Psoas muscle (tissue), 8 donors: ENCODE results near the gene ABHD12. TPM values are rescaled to one million over a fixed set of nuclear protein-coding genes. Genes with fewer than 3 reads are reported as not detected.

ENCODE experiments used
- ATAC-seq, 4 donors: fragments of 200-7000 bp; cut with Tn5 transposase; one replicate each; pipeline ENCODE4 v1.9.1; 2020; ENCODE audit warnings: moderate library complexity in 3 of 4, mild to moderate bottlenecking in 2 of 4
- DNase-seq, 2 donors: peaks; one replicate each; pipeline ENCODE4 v3.0.0-alpha.2; 2020
- H3K27ac ChIP-seq: fragments of 200-600 bp; one replicate; pipeline ENCODE4 v1.8.0; 2022
- H3K27me3 ChIP-seq, 3 donors: fragments of 200-600 bp in 1 of 3; one replicate each; pipeline versions ENCODE4 v1.6.1 to v1.8.0; 2013 to 2022; ENCODE audit warnings: low read length in 2 of 3, mild to moderate bottlenecking in 2 of 3, moderate library complexity in 1 of 3; ENCODE audit not compliant: insufficient read depth in 3 of 3
- H3K36me3 ChIP-seq, 2 donors: fragments of 200-600 bp in 1 of 2; one replicate each; pipeline versions ENCODE4 v1.6.1 to v1.8.0; 2013 to 2022; ENCODE audit warnings: low read depth in 1 of 2, mild to moderate bottlenecking in 1 of 2, moderate library complexity in 1 of 2; ENCODE audit not compliant: insufficient read depth in 1 of 2
- H3K4me1 ChIP-seq: fragments of 200-600 bp; one replicate; pipeline ENCODE4 v1.8.0; 2022
- H3K4me3 ChIP-seq: fragments of 200-600 bp; one replicate; pipeline ENCODE4 v1.8.0; 2022; ENCODE audit warnings: mild to moderate bottlenecking
- H3K9me3 ChIP-seq: fragments of 200-600 bp; one replicate; pipeline ENCODE4 v1.8.0; 2022
- CTCF ChIP-seq: fragments of 200-600 bp; IDR thresholded peaks from one replicate; pipeline ENCODE4 v1.8.0; 2022; ENCODE audit warnings: antibody characterized with exemption
- WGBS, 3 donors: extraction: QIAGEN DNeasy Blood & Tissue Kit; methylation state at CpG; one replicate each; pipeline versions ENCODE4 v1.1.6 to v1.1.7; 2013; 5-methylcytosine and 5-hydroxymethylcytosine counted together
- intact Hi-C, 2 donors: fragments of 100-400 bp; cut with DNase I; formaldehyde crosslinking; loops; one replicate each; pipeline versions ENCODE4 v1.11.0 to v1.14.2; 2022
- polyA plus RNA-seq, 3 donors: library from polyadenylated mRNA; stranded (reverse); fragments of 200-250 nt; gene quantifications; one replicate each; pipeline ENCODE4 v1.2.3, GENCODE V29; 2013
- total RNA-seq, 4 donors: library from RNA; stranded (reverse); fragmentation: NEBNext Ultra II Directional in 2 of 4; extraction: Animal tissue kit (Norgen Biotek cat#: 25700) in 2 of 4; gene quantifications; one replicate each; pipeline versions ENCODE4 v1.2.1 to v1.2.4, GENCODE V29; 2021 to 2023
- donor health status: healthy with polysubstance abuse.
- donor health status: DM: no; HTN: no; CAD: no; lungs with moderate emphysema.
- donor health status: Bipolar disorder and iron deficiency.
- donor health status: healthy.
- donor health status: DM: yes; HTN: yes; CAD: no.
- donor health status: DM: no; HTN: no; CAD: no.
- donor health status: DM: no; HTN: no; CAD: no.
- donor health status: DM: yes; HTN: yes; CAD: no.

ABHD12 gene
- total and polyA plus RNA-seq, 7 donors = 7.9 to 15.5 (median 9.6) TPM

- Histone ChIP-seq H3K4me1 (peaks cover 22% of the 10 kb centered on the region), H3K27me3 (no peaks in the 10 kb centered on the region), H3K4me3 (no peak overlapping the region), H3K27ac (no peak overlapping the region), H3K9me3 (no peaks in the 10 kb centered on the region), H3K36me3 (peaks cover 0 to 22% of the 10 kb centered on the region in 2 donors)
- DNase-seq (no peak), ATAC-seq (no peak)
- intact Hi-C loops = no loop called here
- TF ChIP-seq CTCF = no peak
- WGBS, 3 donors = 94 to 96% (median 96%) methylated on average over 13 of the region's 13 CpGs
These were observed 82.5 kb downstream of the ABHD12 start for GRCh38 chr20:25308083-25308491.

GRCh38 chr20:25306991-25307903 is 83.4 kb downstream of the ABHD12 start:
- Histone ChIP-seq H3K9me3 (no peaks in the 10 kb centered on the region), H3K36me3 (peaks cover 0 to 24% of the 10 kb centered on the region in 2 donors), H3K4me3 (no peak overlapping the region), H3K4me1 (peaks cover 22% of the 10 kb centered on the region), H3K27me3 (no peaks in the 10 kb centered on the region), H3K27ac (no peak overlapping the region)
- no peak for TF ChIP-seq CTCF
- WGBS, 3 donors = 89 to 96% (median 94%) methylated on average over 10 of the region's 10 CpGs
- intact Hi-C loops = no loop called here
- DNase-seq (no peak), ATAC-seq (no peak)

DNA sequence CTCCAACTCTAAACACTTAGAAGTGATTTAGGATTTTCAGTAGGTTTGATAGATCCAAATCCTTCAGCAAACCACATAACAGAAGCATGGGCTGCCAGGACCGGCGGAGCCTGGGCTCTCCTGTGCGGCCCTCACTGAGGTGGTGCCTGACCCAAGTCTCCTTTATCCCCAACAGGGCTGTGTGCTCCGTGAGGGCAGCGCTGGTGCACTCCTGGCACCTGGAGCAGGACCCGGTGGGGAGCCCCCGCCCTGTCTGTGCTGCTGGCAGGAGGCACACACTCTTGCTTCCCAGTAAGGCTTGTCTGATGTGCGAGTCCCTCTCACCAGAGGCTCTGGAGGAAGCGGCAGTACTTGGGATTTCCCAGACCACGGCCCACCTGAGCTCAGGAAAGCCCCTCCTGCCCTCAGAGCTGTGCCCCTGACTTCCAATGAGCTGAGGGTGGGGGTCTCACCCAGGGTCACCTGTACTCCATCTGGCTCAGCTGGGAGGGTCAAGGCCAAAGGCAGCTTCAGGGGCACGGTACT is 86.5 kb downstream of the ABHD12 start:
- no peak overlapping the region for H3K4me3 ChIP-seq
- H3K4me1 ChIP-seq = no peaks in the 10 kb centered on the region
- TF ChIP-seq CTCF = no peak
- peaks cover 0 to 24% of the 10 kb centered on the region in 2 donors for H3K36me3 ChIP-seq
- no peak overlapping the region for H3K27ac ChIP-seq
- no peak for ATAC-seq
- peak in 1 of 2 donors; percentile 16 for DNase-seq
- H3K9me3 ChIP-seq = no peaks in the 10 kb centered on the region
- 90 to 96% (median 91%) methylated on average over 11 of the region's 11 CpGs for WGBS, 3 donors
- intact Hi-C loops = no loop called here
- no peaks in the 10 kb centered on the region for H3K27me3 ChIP-seq

DNA sequence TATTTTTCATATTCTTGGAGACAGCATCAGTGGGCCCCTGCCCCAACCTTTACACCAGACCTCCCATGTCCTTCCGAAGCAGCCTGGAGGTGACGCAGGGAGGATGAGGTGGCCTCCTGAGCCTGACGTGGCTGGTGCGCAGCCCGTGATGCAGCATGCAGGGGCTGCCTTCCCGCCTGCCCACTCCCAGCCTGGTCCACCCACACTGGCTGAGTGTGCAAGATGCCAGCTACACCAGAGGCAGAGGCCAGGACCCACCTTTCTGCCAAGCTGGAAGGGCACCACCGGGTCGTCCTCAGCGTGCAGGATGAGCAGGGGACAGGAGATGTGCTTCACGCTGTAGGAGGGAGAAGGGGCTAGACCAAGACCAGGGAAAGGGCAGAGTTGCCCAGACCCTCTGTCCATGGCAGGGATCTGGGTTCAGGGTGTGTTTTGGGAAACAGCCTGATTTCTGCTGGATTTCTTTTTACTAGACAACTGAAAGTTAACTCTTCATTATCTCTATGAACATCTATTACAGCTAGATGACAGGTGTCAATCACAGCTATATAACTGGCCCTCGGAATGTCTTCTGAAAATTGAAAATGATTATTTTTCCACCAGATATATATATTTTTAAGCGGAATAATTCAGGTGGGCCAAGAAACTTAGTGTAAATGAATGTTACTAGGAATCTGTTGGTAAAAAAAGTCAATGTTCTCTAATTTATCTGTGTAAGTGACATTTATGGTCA is 87.2 kb downstream of the ABHD12 start:
- H3K27ac ChIP-seq = no peak overlapping the region
- TF ChIP-seq CTCF = no peak
- 91 to 94% (median 93%) methylated on average over 12 of the region's 12 CpGs for WGBS, 3 donors
- H3K36me3 ChIP-seq = peaks cover 0 to 26% of the 10 kb centered on the region in 2 donors
- DNase-seq = peak in 1 of 2 donors; percentile 26
- ATAC-seq = no peak
- no peaks in the 10 kb centered on the region for H3K4me1 ChIP-seq
- no peaks in the 10 kb centered on the region for H3K9me3 ChIP-seq
- intact Hi-C loops = no loop called here
- H3K4me3 ChIP-seq = no peak overlapping the region
- no peaks in the 10 kb centered on the region for H3K27me3 ChIP-seq
